Embryonic facial prominence (tissue), 1 donor: ENCODE results near the gene BTLA.
"Not testable (repeated sequence)": the region's sequence is repeated elsewhere in the genome, so short reads cannot be mapped to it uniquely, and the experiment has no call there.

ENCODE experiments used
- DNase-seq: peaks from one replicate; pipeline ENCODE4 v3.0.0-alpha.2; 2016; ENCODE audit errors: extremely low spot score

Gene BTLA

GRCh38 chr3:112498914-112499711 is at the start of gene BTLA:
BTLA (minus strand) TSS chr3:112499472; CDS start chr3:112499358, 114 bp downstream.
- no peak for DNase-seq

- no peak for DNase-seq
These were observed 47.0 kb upstream of the BTLA start for GRCh38 chr3:112546216-112546759.

GRCh38 chr3:112539825-112540650 is 40.8 kb upstream of the BTLA start:
- DNase-seq = no peak

- peak; percentile 12 for DNase-seq
These were observed 32.1 kb upstream of the BTLA start for GRCh38 chr3:112531358-112531781.

- DNase-seq = no peak
These were observed 31.3 kb upstream of the BTLA start for GRCh38 chr3:112530573-112530972.

GRCh38 chr3:112524127-112524526 is 24.9 kb upstream of the BTLA start:
- DNase-seq = not testable (repeated sequence)

GRCh38 chr3:112519424-112520001 is 20.2 kb upstream of the BTLA start:
- DNase-seq = peak; percentile 66

GRCh38 chr3:112518970-112519369 is 19.7 kb upstream of the BTLA start:
- DNase-seq = not testable (repeated sequence)

- DNase-seq = no peak
These were observed 15.4 kb upstream of the BTLA start for GRCh38 chr3:112514527-112515128.

GRCh38 chr3:112512320-112512719 is 13.0 kb upstream of the BTLA start:
- DNase-seq = no peak

GRCh38 chr3:112508860-112509259 is 9.6 kb upstream of the BTLA start:
- DNase-seq = no peak

GRCh38 chr3:112508261-112508660 is 9.0 kb upstream of the BTLA start:
- DNase-seq = no peak

- no peak for DNase-seq
These were observed 6.6 kb upstream of the BTLA start for GRCh38 chr3:112505907-112506306.

GRCh38 chr3:112504123-112504522 is 4.9 kb upstream of the BTLA start:
- no peak for DNase-seq

- DNase-seq = no peak
These were observed 4.2 kb upstream of the BTLA start for GRCh38 chr3:112503304-112503972.

- no peak for DNase-seq
These were observed 1.3 kb upstream of the BTLA start for GRCh38 chr3:112500621-112501020.

GRCh38 chr3:112497897-112498548 is 1.2 kb downstream of the BTLA start:
- no peak for DNase-seq

GRCh38 chr3:112496366-112497067 is 2.8 kb downstream of the BTLA start:
- no peak for DNase-seq

GRCh38 chr3:112494448-112494767 is 4.9 kb downstream of the BTLA start:
- DNase-seq = not testable (repeated sequence)

GRCh38 chr3:112492124-112492523 is 7.1 kb downstream of the BTLA start:
- no peak for DNase-seq
